Effector CD4-positive, alpha-beta T cell (primary cell): Measurements from ENCODE around the gene TUBB1. TPM values are rescaled to one million over a fixed set of nuclear protein-coding genes. Genes with fewer than 3 reads are reported as not detected.
"Not testable (repeated sequence)": the region's sequence is repeated elsewhere in the genome, so short reads cannot be mapped to it uniquely, and the experiment has no call there.

Experiments
- DNase-seq: peaks from one replicate; pipeline ENCODE4 v3.0.0-alpha.2; 2020
- total RNA-seq: gene quantifications from one replicate; lab custom pipeline; 2026; lab: John Stamatoyannopoulos, UW

The TUBB1 gene
- not detected for total RNA-seq

DNA sequence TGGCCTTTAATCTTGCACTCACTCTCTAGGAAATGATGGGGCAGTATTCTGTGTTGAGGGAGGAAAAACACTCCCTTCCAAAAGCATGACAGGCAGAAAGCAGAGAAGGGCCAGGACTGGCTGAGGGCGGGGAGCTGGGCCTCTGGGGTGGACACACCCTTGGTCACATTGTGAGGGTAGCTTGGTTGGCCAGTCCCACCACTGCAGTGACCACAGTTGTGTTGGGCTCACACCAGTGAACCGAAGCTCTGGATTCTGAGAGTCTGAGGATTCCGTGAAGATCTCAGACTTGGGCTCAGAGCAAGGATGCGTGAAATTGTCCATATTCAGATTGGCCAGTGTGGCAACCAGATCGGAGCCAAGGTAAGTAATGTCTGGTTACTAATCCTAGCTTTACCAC, at the start of gene TUBB1:
Gene TUBB1, plus strand, starts transcription at position 213 of the 400 bp plus-strand sequence. Its CDS starts 94 bp downstream, at position 307.
- DNase-seq = no peak

GRCh38 chr20:58969439-58969838, 49.8 kb upstream of the TUBB1 start:
- DNase-seq = no peak

GRCh38 chr20:58970146-58970545, 49.1 kb upstream of the TUBB1 start:
- no peak for DNase-seq

GRCh38 chr20:58971429-58971828, 47.8 kb upstream of the TUBB1 start:
- DNase-seq = no peak

DNA sequence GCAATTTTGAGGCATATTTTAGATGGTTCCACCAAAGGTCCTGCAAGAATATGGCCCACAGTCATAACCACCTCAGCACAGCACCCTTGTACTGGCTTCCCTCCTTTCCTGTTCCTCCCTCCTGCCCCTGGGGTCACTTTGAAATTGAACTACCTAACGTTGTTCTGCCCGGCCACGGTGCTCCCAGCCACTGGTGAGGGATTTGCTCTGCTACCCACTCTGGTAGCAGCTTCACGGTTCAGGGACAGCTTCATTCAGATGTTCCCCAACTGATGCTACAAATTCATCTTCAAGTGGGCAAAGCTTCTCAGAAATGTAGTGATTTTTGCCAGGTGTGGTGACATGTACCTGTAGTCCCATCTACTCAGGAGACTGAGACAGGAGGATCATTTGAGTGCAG, 46.0 kb upstream of the TUBB1 start:
- no peak for DNase-seq

GRCh38 chr20:58973866-58974265, 45.4 kb upstream of the TUBB1 start:
- no peak for DNase-seq

- no peak for DNase-seq
Measured at GRCh38 chr20:58975353-58975752, 43.9 kb upstream of the TUBB1 start.

- DNase-seq = no peak
Measured at GRCh38 chr20:58976061-58976730, 43.0 kb upstream of the TUBB1 start.

DNA sequence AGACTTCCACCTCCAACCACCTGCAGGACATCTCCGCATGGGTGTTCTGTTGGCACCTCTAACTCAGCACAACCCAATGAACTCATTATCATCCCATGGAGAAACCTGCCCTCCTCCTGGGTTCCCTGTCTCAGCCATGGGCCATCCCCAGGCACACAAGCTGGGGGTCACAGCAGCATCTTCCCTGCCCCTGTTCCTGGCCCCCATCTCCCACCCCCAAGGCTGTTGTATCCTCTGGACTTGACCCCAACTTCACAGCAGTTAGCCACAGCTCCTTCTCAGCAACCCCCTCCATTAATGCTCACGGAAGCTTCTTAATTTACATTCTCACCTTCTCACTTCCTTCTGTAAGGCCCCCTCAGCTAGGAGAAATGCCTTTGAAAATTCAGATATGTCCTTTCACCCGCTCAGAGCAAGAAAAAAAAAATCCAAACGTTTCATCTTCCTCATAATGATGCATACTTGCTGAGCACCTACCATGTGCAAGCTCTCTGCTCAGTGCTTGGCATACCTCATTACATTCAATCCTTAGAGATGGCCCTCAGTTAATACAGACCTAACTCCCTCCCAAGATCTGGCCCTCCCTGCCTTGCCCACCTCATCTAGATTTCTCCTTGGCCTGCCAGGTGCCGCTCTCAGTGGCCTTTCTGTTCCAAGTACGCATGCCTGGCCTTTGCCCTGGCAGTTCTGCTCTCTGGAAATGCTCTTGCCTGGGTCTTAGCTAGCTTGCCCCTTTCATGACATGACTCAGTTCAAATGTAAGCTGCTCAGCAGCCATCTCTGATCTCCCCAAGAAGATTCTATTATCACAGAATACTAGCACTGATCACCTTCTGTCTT, 40.7 kb upstream of the TUBB1 start:
- no peak for DNase-seq

DNA sequence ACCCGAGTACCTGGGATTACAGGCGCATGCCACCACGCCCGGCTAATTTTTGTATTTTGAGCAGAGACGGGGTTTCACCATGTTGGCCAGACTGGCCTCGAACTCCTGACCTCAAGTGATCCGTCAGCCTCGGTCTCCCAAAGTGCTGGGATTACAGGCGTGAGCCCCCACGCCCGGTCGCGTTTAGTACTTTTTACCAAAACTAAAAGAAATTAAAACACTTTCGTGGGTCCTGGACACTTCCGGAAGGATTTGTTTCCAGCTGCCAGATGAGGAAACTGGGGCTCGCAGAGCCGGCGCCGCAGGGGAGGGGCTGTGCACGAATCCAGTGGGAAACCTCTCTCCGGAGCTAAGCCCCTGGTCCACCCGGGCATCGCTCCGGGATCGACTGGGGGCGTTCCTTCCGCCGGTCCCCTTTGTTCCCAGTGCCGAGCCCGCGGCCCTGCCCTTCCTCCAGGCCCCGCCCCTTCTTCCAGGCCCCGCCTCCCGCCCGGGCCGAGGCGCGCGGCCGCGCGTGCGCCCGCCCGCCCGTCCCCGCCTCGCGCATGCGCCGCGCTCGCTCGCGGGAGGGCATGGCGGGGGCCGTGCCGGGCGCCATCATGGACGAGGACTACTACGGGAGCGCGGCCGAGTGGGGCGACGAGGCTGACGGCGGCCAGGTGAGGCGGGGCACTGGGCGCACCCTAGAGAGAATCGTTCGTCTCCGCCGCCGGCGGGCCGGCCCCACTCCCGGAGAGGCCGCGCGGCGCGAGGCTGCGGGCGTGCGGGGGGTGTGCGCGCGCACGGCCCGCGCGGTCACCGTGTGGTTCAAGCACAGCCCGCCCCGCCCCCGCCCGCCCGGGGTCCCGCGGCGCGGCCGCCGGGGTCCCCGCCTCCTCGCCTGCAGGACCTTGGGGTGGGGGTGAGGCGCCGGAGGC, 38.3 kb upstream of the TUBB1 start, which contains the start of gene NELFCD:
Gene NELFCD, plus strand, starts transcription at position 546 of the 917 bp plus-strand sequence. Its CDS starts 54 bp downstream, at position 600.
- DNase-seq = peak; percentile 82

- DNase-seq = no peak
Measured at GRCh38 chr20:58981628-58982364, 37.4 kb upstream of the TUBB1 start.

DNA sequence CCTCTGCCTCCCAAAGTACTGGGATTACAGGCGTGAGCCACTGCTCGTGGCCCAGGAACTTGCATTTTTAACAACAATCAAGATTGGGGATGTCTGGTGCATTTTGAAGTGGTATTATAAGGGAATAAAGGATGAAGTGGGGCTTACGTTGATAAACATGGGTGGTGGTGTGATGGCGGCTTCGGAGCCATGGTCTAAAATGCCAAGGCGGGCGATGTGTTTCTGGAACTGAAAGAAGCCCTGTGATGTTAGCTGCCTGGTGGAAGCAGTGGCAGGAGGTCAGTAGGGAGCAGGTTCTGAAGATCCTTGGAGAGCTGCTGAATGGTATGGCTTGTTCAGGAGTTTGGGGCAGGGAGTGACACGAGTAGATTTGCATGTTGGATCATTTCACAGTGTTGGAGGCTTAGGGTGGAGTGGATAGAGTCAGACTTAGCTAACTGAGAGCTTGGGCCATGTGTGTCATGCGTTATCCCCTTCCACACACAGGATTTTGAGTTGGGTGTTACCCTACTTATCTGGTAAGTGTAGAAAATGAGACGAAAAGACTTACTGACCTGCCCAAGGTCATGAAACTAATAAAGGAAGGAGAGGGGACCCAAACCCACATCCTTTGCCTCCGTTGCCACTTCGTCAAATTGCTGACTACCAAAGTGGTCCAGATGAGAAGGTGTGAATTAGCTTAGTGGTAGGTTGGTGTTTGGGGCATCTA, 36.7 kb upstream of the TUBB1 start:
- DNase-seq = no peak

DNA sequence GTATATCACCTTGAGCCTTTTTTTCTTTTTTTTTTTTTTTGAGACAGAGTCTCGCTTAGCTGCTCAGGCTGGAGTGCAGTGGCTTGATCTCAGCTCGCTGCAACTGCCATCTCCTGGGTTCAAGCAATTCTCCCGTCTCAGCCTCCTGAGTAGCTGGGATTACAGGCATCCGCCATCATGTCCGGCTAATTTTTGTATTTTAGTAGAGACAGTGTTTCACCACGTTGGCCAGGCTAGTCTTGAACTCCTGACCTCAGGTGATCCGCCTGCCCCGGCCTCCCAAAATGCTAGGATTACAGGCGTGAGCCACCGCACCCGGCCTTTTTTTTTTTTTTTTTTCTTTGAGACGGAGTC, 36.1 kb upstream of the TUBB1 start:
- DNase-seq = not testable (repeated sequence)

DNA sequence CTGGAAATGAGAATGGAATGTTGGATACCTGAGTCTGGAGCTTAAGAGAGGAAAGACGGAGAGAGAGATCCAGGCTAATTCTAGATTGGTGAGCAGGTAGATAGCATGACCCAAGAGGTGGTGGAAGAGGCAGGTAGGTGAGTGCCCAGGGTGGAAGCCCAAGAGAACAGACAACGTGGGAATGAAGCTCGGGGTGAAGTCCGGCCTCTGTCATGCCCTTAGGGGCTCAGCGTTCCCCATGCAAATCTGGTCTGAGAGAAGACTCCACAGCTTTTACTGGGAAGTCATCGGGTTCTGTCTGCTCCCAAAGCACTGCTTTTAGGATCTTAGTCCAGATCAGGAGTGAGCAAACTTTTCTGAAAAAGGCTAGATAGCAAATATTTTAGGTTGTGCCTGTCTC, 34.5 kb upstream of the TUBB1 start:
- DNase-seq = no peak

GRCh38 chr20:58985656-58986055, 33.6 kb upstream of the TUBB1 start:
- no peak for DNase-seq

DNA sequence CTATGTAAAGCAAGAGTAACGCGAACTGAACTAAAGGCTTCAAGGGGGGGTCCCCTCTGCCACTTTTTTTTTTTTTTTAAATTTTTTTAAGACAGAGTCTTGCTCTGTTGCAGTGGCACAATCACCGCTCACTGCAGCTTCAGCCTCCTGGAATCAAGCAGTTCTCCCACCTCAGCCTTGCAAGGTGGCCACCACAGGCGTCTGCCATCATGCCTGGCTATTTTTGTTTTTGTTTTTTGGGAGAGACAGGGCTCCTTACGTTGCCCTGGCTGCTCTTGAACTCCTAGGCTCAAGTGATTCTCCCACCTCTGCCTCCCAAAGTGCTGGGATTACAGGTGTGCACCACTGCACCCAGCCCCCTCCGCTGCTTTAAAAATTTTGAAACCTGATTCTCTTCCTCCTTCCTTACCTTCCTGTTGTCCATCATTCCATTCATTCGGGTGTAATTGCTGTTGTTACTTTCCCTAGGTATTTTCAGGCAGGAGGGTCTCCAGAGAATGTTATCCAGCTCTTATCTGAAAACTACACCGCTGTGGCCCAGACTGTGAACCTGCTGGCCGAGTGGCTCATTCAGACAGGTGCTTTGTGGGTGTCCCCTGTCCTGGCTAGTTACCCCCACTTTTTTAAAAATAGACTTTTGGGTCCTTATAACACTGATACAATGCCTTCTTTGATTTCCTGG, 32.8 kb upstream of the TUBB1 start:
- no peak for DNase-seq

DNA sequence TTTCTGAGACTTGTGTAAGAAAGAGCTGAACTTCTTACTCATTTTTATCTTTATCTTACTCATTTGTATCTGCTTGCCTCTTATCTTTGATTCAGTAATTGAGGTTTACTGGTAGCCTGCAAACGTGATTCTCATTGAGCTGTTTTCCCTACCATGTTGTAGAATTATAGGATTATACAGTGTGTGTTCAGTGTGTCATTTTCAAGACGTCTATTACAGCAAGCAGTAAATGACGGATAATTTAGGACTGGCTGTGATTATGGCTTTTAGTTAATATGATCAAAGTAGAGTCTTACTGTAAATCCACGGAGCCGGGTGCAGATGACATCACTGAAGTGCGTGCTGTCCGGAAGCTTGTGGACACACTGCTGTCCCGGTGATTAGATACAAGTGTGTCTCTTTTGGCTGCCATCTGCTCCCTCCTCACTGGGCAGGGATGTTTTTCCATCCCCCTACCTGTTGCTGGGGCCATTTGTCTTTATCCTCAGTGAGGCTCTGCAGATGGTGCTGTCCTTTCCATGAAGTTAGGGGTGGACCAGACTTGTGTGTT, 32.2 kb upstream of the TUBB1 start:
- no peak for DNase-seq

- DNase-seq = no peak
Measured at GRCh38 chr20:58987790-58988564, 31.3 kb upstream of the TUBB1 start.

DNA sequence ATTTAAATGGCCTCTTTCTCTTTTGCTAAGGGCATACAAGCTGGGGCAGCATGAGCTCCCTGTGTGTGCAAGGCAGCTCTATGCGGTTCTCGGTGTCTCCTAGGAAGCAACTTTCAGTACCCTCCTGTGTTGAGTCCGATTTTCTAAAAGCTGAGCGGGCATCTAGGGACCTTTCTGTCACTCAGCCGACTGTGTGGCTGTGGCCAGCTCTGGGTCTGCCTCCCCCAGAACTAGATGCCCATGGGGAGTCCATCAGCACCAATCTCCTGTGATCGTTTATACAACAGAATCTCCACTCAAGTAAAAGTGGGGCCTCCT, 30.7 kb upstream of the TUBB1 start:
- DNase-seq = no peak

- DNase-seq = no peak
Measured at GRCh38 chr20:58989196-58989595, 30.0 kb upstream of the TUBB1 start.
